ENCODE results near the gene ATXN7L3. TPM values are rescaled to one million over a fixed set of nuclear protein-coding genes. Genes with fewer than 3 reads are reported as not detected.
A peak's percentile ranks its signal among the peaks of the same experiment; 100 is the strongest.

Gene ATXN7L3
- total and polyA plus RNA-seq, 10 of the 15 experiments (the other 5 are each of a cell fraction or from before 2014, with no cell fraction given) = 0.71 to 78.7 (median 32.7) TPM

- no peak overlapping the region for H3K4me2 ChIP-seq (ENCODE audit: control insufficient read depth, insufficient read depth)
- H4K20me1 ChIP-seq (ENCODE audit: control insufficient read depth, insufficient read depth) = peaks cover under 1% of the 10 kb centered on the region; the same call in 1 of the 2 replicates
- no TSS peak for BruUV-seq (replicated peaks)
- ChIA-PET POLR2A (interaction anchor here (4.7 to 4.9 kb wide), 2 partner anchors 13 to 18 kb away, joined by 12 to 30 read pairs; partner anchors contain the start of gene TMUB2), RAD21 (ENCODE audit: unreplicated experiment) (interaction anchor here (1.3 to 2.2 kb wide), 5 partner anchors 12 to 261 kb away, joined by 5 to 6 read pairs (median 6); no protein-coding TSS in a partner anchor), SMC1A (ENCODE audit: uncharacterized antibody, unreplicated experiment) (interaction anchor here (0.9 to 2.0 kb wide), 8 partner anchors 17 to 143 kb away, joined by 3 to 15 read pairs (median 4); partner anchors contain the start of genes GRN, SLC25A39 and TMUB2), CTCF (interaction anchor here (0.8 to 5.6 kb wide), 21 partner anchors 9 to 319 kb away, joined by 3 to 43 read pairs (median 4); partner anchors contain the start of gene GRN)
- peaks cover 9% of the 10 kb centered on the region for H3K79me2 ChIP-seq (ENCODE audit: control insufficient read depth, insufficient read depth, low read length)
- peaks cover 16 to 18% of the 10 kb centered on the region in 2 experiments; a peak in 3 of 4 replicates for H3K36me3 ChIP-seq (ENCODE audit: control insufficient read depth in 2 of 2, insufficient read depth in 2 of 2, low read length in 1 of 2)
- H3K27me3 ChIP-seq (replicated peaks in 1 of 2; ENCODE audit: control insufficient read depth in 2 of 2, insufficient read depth in 2 of 2, low read length in 1 of 2) = no peaks in the 10 kb centered on the region
- no peak for TF ChIP-seq MEF2B (IDR thresholded peaks at IDR 0.05; ENCODE audit: partially characterized antibody, poor library complexity, severe bottlenecking)
- no peak for TF ChIP-seq ATF2 (IDR thresholded peaks at IDR 0.05; ENCODE audit: low read length)
- no peak for TF ChIP-seq STAT1 (conservative IDR thresholded peaks at IDR 0.05)
- no peak for TF ChIP-seq BHLHE40 (IDR thresholded peaks at IDR 0.05; ENCODE audit: borderline replicate concordance in 1 of 2, low read depth in 2 of 2, low read length in 1 of 2)
- TF ChIP-seq POLR2AphosphoS5 (IDR thresholded peaks at IDR 0.05; ENCODE audit: low read length) = peak; percentile 44; the same call in 1 of the 2 replicates
- H3K4me3 ChIP-seq = no peak overlapping the region
- H3K9me3 ChIP-seq (replicated peaks; ENCODE audit: control insufficient read depth, insufficient read depth, low read length) = no peaks in the 10 kb centered on the region
- in situ Hi-C loops (cut with MboI) = loop anchor here (5.0 to 25.0 kb wide), 2 partner anchors 123 to 308 kb away; partner anchors contain the start of gene GPATCH8
- FAIRE-seq (no peak), DNase-seq (ENCODE audit: low read depth, low spot score) (no peak), ATAC-seq (no peak)
- H2AFZ ChIP-seq (ENCODE audit: control insufficient read depth, low read depth, low read length) = no peak overlapping the region
- intact Hi-C loops (cut with micrococcal nuclease; ENCODE audit: unreplicated experiment) = loop anchor here (5.0 kb wide), 1 partner anchor 143 kb away; the partner anchor contains the start of gene GRN
- no peak overlapping the region for H3K27ac ChIP-seq (ENCODE audit: control insufficient read depth, insufficient read depth)
- peaks cover 11% of the 10 kb centered on the region for H3K4me1 ChIP-seq (ENCODE audit: control insufficient read depth, insufficient read depth, low read length)
- WGBS (ENCODE audit: insufficient coverage, insufficient replicate concordance, low lambda C conversion rate, missing lambda C conversion rate) = 86% methylated on average over 5 of the region's 5 CpGs
- H3K9ac ChIP-seq (ENCODE audit: control insufficient read depth, insufficient read depth, low read length) = no peak overlapping the region
Observed at GRCh38 chr17:44204441-44204882, 4.8 kb upstream of the ATXN7L3 start.
